HUES64 (cell line): ENCODE results near the gene FKBP9.

Experiments used
- H3K27ac ChIP-seq: 2 replicates; pipeline ENCODE4 v1.7.0; 2013; ENCODE audit warnings: low read depth, low read length, inconsistent platforms
- H3K27me3 ChIP-seq: 2 replicates; pipeline ENCODE4 v1.6.1; 2013; ENCODE audit warnings: mild to moderate bottlenecking, low read length; ENCODE audit not compliant: insufficient read depth
- H3K36me3 ChIP-seq: 2 replicates; pipeline ENCODE4 v1.6.1; 2013; ENCODE audit warnings: mild to moderate bottlenecking, low read length; ENCODE audit not compliant: insufficient read depth
- H3K4me1 ChIP-seq: 2 replicates; pipeline ENCODE4 v1.6.1; 2013; ENCODE audit warnings: mild to moderate bottlenecking, low read length, moderate library complexity; ENCODE audit not compliant: insufficient read depth
- H3K4me3 ChIP-seq: 2 replicates; pipeline ENCODE4 v1.5.1; 2013; ENCODE audit warnings: mild to moderate bottlenecking, low read length, moderate library complexity
- H3K9ac ChIP-seq: 2 replicates; pipeline ENCODE4 v1.6.1; 2013; ENCODE audit warnings: mild to moderate bottlenecking, low read depth, low read length
- H3K9me3 ChIP-seq: 2 replicates; pipeline ENCODE4 v1.6.1; 2013; ENCODE audit warnings: low read depth, low read length; ENCODE audit not compliant: insufficient read depth
- whole genome bisulfite sequencing: fragments of 150-250, 120-280 bp; methylation state at CpG from one replicate; pipeline ENCODE4 v1.1.7; 2013; ENCODE audit warnings: missing lambda C conversion rate; 5-methylcytosine and 5-hydroxymethylcytosine counted together

FKBP9 gene

GRCh38 chr7:33024189-33024757 is 67.0 kb downstream of the FKBP9 start:
- 96% methylated on average over 4 of the region's 4 CpGs for WGBS
- Histone ChIP-seq H3K36me3 (peaks cover 76% of the 10 kb centered on the region), H3K4me3 (no peak overlapping the region), H3K27ac (no peak overlapping the region), H3K4me1 (no peaks in the 10 kb centered on the region), H3K9ac (no peak overlapping the region), H3K9me3 (no peaks in the 10 kb centered on the region), H3K27me3 (no peaks in the 10 kb centered on the region)

DNA sequence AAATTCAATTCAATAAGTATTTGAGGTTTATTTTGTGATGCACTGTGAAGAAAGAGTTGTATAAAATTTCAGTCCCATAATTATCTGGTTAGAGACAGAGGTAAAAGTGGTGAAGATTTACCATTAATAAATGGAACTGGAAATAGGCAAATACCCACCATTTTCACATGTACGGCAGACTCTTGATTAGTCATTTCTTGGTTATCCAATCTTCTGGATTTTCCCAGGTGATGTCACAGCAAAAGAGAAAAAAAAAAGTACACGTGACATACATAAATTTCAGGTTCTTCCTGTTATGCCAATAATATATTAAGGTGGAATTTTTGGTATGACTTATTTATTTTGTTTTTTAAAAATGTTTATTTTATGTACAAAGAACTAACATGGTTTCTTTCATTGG is 78.5 kb downstream of the FKBP9 start:
- Histone ChIP-seq H3K36me3 (no peaks in the 10 kb centered on the region), H3K4me3 (no peak overlapping the region), H3K4me1 (no peaks in the 10 kb centered on the region), H3K27me3 (no peaks in the 10 kb centered on the region), H3K9me3 (no peaks in the 10 kb centered on the region), H3K9ac (no peak overlapping the region), H3K27ac (no peak overlapping the region)
- WGBS, result 98% methylated on average over 2 of the region's 2 CpGs

DNA sequence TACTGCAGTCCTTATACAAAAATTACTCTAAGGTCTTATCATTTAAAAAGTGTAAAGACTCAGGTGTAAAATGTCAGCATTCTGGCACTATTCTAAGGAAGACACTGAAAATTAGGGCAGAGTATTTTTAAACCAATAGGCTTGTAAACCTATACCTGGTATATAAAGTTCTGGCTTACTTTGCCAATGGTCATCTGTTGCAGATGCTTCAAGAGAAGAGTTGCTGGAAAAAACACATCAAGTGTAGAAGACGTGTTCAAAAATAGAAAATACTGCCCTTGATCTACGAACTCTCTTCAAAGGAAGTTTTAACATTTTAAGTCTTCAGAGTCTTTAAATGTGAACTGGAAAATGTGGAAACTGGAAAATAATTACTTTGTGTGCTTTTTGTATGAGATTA is 81.4 kb downstream of the FKBP9 start:
- no peaks in the 10 kb centered on the region for H3K27me3 ChIP-seq
- WGBS, result 91% methylated on average over 2 of the region's 2 CpGs
- no peaks in the 10 kb centered on the region for H3K36me3 ChIP-seq
- H3K9ac ChIP-seq, result no peak overlapping the region
- no peaks in the 10 kb centered on the region for H3K9me3 ChIP-seq
- H3K27ac ChIP-seq, result no peak overlapping the region
- H3K4me1 ChIP-seq, result no peaks in the 10 kb centered on the region
- no peak overlapping the region for H3K4me3 ChIP-seq

- Histone ChIP-seq H3K4me3 (no peak overlapping the region), H3K9me3 (no peaks in the 10 kb centered on the region), H3K9ac (no peak overlapping the region), H3K4me1 (no peaks in the 10 kb centered on the region), H3K36me3 (no peaks in the 10 kb centered on the region), H3K27ac (no peak overlapping the region), H3K27me3 (no peaks in the 10 kb centered on the region)
- WGBS, result 90% methylated on average over 2 of the region's 5 CpGs
These were observed 82.1 kb downstream of the FKBP9 start for GRCh38 chr7:33039257-33039902.

- Histone ChIP-seq H3K9me3 (no peaks in the 10 kb centered on the region), H3K27ac (no peak overlapping the region), H3K4me1 (no peaks in the 10 kb centered on the region), H3K27me3 (no peaks in the 10 kb centered on the region), H3K36me3 (no peaks in the 10 kb centered on the region), H3K9ac (no peak overlapping the region), H3K4me3 (no peak overlapping the region)
- 94% methylated on average over 1 of the region's 1 CpG for WGBS
These were observed 82.7 kb downstream of the FKBP9 start for GRCh38 chr7:33039903-33040292.

- Histone ChIP-seq H3K4me3 (no peak overlapping the region), H3K27ac (no peak overlapping the region), H3K27me3 (no peaks in the 10 kb centered on the region), H3K4me1 (no peaks in the 10 kb centered on the region), H3K36me3 (no peaks in the 10 kb centered on the region), H3K9ac (no peak overlapping the region), H3K9me3 (no peaks in the 10 kb centered on the region)
- WGBS, result 90% methylated on average over 7 of the region's 9 CpGs
These were observed 83.7 kb downstream of the FKBP9 start for GRCh38 chr7:33040803-33041516.

DNA sequence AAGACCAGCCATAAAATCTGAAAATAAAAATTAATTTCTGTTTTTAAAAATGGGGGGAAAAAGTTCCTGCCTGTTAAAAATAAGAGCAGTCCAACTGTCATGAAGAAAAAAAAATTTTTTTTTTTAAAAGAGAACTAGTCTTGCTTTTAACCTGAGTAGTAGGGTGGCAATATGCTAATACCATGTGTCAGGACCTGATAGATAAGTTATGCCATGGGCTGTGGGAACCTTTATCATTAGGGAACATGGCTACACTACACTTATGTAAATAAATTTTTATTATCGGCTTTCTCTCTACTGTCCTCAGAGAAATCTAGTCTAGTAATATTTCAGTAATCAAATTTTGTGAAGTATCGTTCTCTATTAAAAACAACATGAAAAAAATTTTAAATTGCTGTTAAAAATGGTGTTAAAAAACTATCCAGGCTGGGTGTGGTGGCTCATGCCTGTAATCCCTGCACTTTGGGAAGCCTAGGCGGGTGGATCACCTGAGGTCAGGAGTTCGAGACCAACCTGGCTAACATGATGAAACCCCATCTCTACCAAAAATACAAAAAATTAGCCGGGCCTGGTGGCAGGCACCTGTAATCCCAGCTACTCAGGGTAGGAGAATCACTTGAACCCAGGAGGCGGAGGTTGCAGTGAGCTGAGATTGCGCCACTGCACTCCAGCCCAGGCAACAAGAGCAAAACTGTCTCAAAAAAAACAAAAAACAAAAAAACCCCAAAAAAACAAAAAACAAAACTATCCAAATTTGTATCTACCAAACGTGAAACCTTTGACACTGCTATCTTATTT is 84.6 kb downstream of the FKBP9 start:
- Histone ChIP-seq H3K9me3 (no peaks in the 10 kb centered on the region), H3K4me3 (no peak overlapping the region), H3K4me1 (no peaks in the 10 kb centered on the region), H3K36me3 (no peaks in the 10 kb centered on the region), H3K27me3 (no peaks in the 10 kb centered on the region), H3K9ac (no peak overlapping the region), H3K27ac (no peak overlapping the region)
- WGBS, result 86% methylated on average over 6 of the region's 8 CpGs

DNA sequence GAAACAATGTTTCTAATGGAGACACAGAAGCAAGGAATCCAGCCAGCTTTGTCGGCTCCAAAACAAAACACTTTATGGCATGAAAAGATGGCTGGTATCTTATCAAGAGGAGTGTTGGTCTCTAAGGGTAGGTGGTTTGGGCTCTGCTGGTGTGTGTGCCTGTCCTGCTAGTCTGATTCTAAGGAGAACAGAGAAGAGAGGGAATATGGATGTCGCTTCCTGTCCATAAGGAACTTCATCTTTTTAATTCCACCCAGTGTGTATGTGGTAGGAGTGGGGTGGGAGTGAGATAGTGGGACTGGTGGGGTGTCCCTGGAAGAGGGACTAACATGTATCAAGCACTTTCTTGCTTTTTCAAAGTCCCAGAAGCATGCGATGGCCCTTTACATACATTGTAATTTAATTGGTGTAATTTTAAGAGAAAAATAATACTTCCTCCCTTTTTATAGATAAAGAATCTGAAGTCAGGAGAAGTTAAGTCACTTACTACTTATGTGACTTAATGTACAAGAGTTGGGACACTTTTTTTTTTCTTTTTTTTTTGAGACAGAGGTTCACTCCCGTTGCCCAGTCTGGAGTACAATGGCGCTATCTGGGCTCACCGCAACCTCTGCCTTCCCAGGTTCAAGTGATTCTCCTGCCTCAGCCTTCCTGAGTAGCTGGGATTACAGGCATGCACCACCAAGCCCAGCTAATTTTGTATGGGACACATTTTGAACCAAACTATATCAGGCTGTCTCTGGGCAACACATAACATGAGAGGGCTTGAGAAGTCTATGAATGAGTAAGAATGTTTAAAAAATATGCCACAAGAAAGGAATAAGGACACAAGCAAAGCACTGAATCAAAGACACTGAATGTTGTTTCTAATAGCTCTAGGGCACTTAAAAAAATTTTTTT is 86.5 kb downstream of the FKBP9 start:
- H3K27me3 ChIP-seq, result no peaks in the 10 kb centered on the region
- no peaks in the 10 kb centered on the region for H3K4me1 ChIP-seq
- no peak overlapping the region for H3K27ac ChIP-seq
- H3K4me3 ChIP-seq, result no peak overlapping the region
- no peaks in the 10 kb centered on the region for H3K9me3 ChIP-seq
- no peak overlapping the region for H3K9ac ChIP-seq
- WGBS, result 96% methylated on average over 5 of the region's 6 CpGs
- H3K36me3 ChIP-seq, result no peaks in the 10 kb centered on the region

GRCh38 chr7:33044401-33044718 is 87.1 kb downstream of the FKBP9 start:
- Histone ChIP-seq H3K4me1 (no peaks in the 10 kb centered on the region), H3K9me3 (no peaks in the 10 kb centered on the region), H3K27me3 (no peaks in the 10 kb centered on the region), H3K4me3 (no peak overlapping the region), H3K36me3 (no peaks in the 10 kb centered on the region), H3K9ac (no peak overlapping the region), H3K27ac (no peak overlapping the region)
- 95% methylated on average over 1 of the region's 3 CpGs for WGBS

- H3K27ac ChIP-seq, result no peak overlapping the region
- H3K4me1 ChIP-seq, result no peaks in the 10 kb centered on the region
- H3K27me3 ChIP-seq, result no peaks in the 10 kb centered on the region
- H3K9me3 ChIP-seq, result no peaks in the 10 kb centered on the region
- WGBS, result 100% methylated on average over 1 of the region's 2 CpGs
- no peak overlapping the region for H3K9ac ChIP-seq
- H3K36me3 ChIP-seq, result no peaks in the 10 kb centered on the region
- H3K4me3 ChIP-seq, result no peak overlapping the region
These were observed 87.7 kb downstream of the FKBP9 start for GRCh38 chr7:33044986-33045385.
